H1 (cell line): ENCODE results near the gene PSG5. TPM values are rescaled to one million over a fixed set of nuclear protein-coding genes. Genes with fewer than 3 reads are reported as not detected.
"Not testable (repeated sequence)": the region's sequence is repeated elsewhere in the genome, so short reads cannot be mapped to it uniquely, and the experiment has no call there.

Experiments used
- CTCF ChIA-PET: fragments of 300-600 bp; sonication (Branson Sonifier 250); formaldehyde crosslinking; loops from one replicate; lab custom pipeline; 2021; ENCODE audit not compliant: partially characterized antibody; lab: Charles Lee
- POLR2A ChIA-PET: fragments of 300-600 bp; sonication (Branson Sonifier 250); formaldehyde crosslinking; loops from one replicate; lab custom pipeline; 2021; ENCODE audit warnings: inconsistent platforms; ENCODE audit not compliant: partially characterized antibody; lab: Charles Lee
- DNase-seq, 2 experiments: peaks; one replicate each; pipeline versions ENCODE4 v3.0.0 to v3.0.0-alpha.2; 2010 to 2022; ENCODE audit warnings: low spot score in 2 of 2, low read depth in 1 of 2, mixed read lengths in 1 of 2
- FAIRE-seq: peaks from 2 replicates; lab custom pipeline; 2011; peaks lifted over from hg19 to GRCh38; lab: Jason Lieb, UNC
- H2AFZ ChIP-seq: 2 replicates; pipeline ENCODE4 v1.8.1; 2012; ENCODE audit warnings: low read length, inconsistent platforms
- H2AK5ac ChIP-seq: 2 replicates; pipeline ENCODE4 v1.6.1; 2013; ENCODE audit warnings: low read depth, low read length
- H2BK120ac ChIP-seq: replicated peaks from 2 replicates; pipeline ENCODE3; 2013; ENCODE audit warnings: low read depth, low read length, inconsistent platforms
- H2BK12ac ChIP-seq: 2 replicates; pipeline ENCODE4 v1.6.1; 2013; ENCODE audit warnings: low read depth, low read length
- H2BK15ac ChIP-seq: 2 replicates; pipeline ENCODE4 v1.6.1; 2013; ENCODE audit warnings: low read length
- H2BK20ac ChIP-seq: 2 replicates; pipeline ENCODE4 v1.6.1; 2013; ENCODE audit warnings: low read length
- H2BK5ac ChIP-seq: 2 replicates; pipeline ENCODE4 v1.6.1; 2013; ENCODE audit warnings: low read depth, low read length
- H3K14ac ChIP-seq: 2 replicates; pipeline ENCODE4 v1.6.1; 2013; ENCODE audit warnings: inconsistent platforms; ENCODE audit not compliant: insufficient read length
- H3K18ac ChIP-seq: 2 replicates; pipeline ENCODE4 v1.6.1; 2013; ENCODE audit warnings: low read length; ENCODE audit errors: extremely low read depth
- H3K23ac ChIP-seq: 2 replicates; pipeline ENCODE4 v1.6.1; 2013; ENCODE audit warnings: inconsistent platforms; ENCODE audit not compliant: insufficient read length
- H3K23me2 ChIP-seq: 2 replicates; pipeline ENCODE4 v1.6.1; 2013; ENCODE audit warnings: low read depth, low read length
- H3K27ac ChIP-seq: 2 replicates; pipeline ENCODE4 v1.6.1; 2011; ENCODE audit warnings: low read depth, low read length, inconsistent platforms
- H3K27me3 ChIP-seq, 4 experiments: replicated peaks in 1 of 4; 1 replicate in 1 of 4; 2 replicates in 3 of 4; pipeline versions ENCODE4 v1.6.1 to v1.8.1; 2011 to 2013; ENCODE audit warnings: low read length in 3 of 4, mild to moderate bottlenecking in 3 of 4, inconsistent platforms in 2 of 4, mixed read lengths in 2 of 4, moderate library complexity in 1 of 4; ENCODE audit not compliant: control insufficient read depth in 3 of 4, insufficient read depth in 3 of 4; ENCODE audit errors: extremely low read depth in 1 of 4
- H3K36me3 ChIP-seq, 4 experiments: 2 replicates each; pipeline versions ENCODE4 v1.6.1 to v1.8.1; 2011 to 2013; ENCODE audit warnings: mild to moderate bottlenecking in 4 of 4, low read length in 3 of 4, moderate library complexity in 2 of 4, control low read depth in 1 of 4, inconsistent platforms in 1 of 4; ENCODE audit not compliant: insufficient read depth in 4 of 4, control insufficient read depth in 2 of 4
- H3K4ac ChIP-seq: replicated peaks from 2 replicates; pipeline ENCODE3; 2013; ENCODE audit warnings: low read length, low read depth, mixed read lengths, inconsistent platforms; ENCODE audit not compliant: insufficient read length
- H3K4me1 ChIP-seq, 4 experiments: replicated peaks in 1 of 4; 1 replicate in 1 of 4; 2 replicates in 3 of 4; pipeline versions ENCODE4 v1.6.1 to v1.8.1; 2011 to 2013; ENCODE audit warnings: low read length in 3 of 4, inconsistent platforms in 2 of 4, mixed read lengths in 1 of 4; ENCODE audit not compliant: insufficient read depth in 4 of 4, control insufficient read depth in 3 of 4
- H3K4me2 ChIP-seq, 2 experiments: 2 replicates each; pipeline versions ENCODE4 v1.6.1 to v1.8.1; 2011 to 2013; ENCODE audit warnings: low read depth in 2 of 2, low read length in 2 of 2, control low read depth in 1 of 2, inconsistent platforms in 1 of 2, mild to moderate bottlenecking in 1 of 2; ENCODE audit not compliant: insufficient read depth in 1 of 2
- H3K4me3 ChIP-seq, 4 experiments: fragments of 200-600, 300-600 bp in 1 of 4; sonication (generic), shearing (Covaris generic), sonication (Bioruptor Twin) in 1 of 4; 2 replicates each; pipeline versions ENCODE4 v1.5.1 to v1.8.1; 2011 to 2016; ENCODE audit warnings: low read length in 4 of 4, low read depth in 3 of 4, control low read depth in 2 of 4, inconsistent platforms in 2 of 4, mild to moderate bottlenecking in 2 of 4, mixed read lengths in 1 of 4, moderate library complexity in 1 of 4; ENCODE audit not compliant: insufficient read depth in 2 of 4; ENCODE audit errors: extremely low read depth in 1 of 4
- H3K56ac ChIP-seq: replicated peaks from 2 replicates; pipeline ENCODE3; 2013; ENCODE audit warnings: low read depth, mild to moderate bottlenecking, mixed read lengths, low read length, inconsistent platforms; ENCODE audit not compliant: insufficient read length
- H3K79me1 ChIP-seq: 2 replicates; pipeline ENCODE4 v1.6.1; 2013; ENCODE audit warnings: low read depth, low read length, control low read depth
- H3K79me2 ChIP-seq, 2 experiments: 2 replicates each; pipeline versions ENCODE4 v1.6.1 to v1.8.1; 2012 to 2013; ENCODE audit warnings: low read length in 2 of 2, mild to moderate bottlenecking in 2 of 2, inconsistent platforms in 1 of 2; ENCODE audit not compliant: insufficient read depth in 2 of 2, control insufficient read depth in 1 of 2
- H3K9ac ChIP-seq, 4 experiments: replicated peaks in 1 of 4; 1 replicate in 1 of 4; 2 replicates in 3 of 4; pipeline versions ENCODE4 v1.6.1 to v1.8.1; 2011 to 2013; ENCODE audit warnings: low read depth in 3 of 4, low read length in 3 of 4, control low read depth in 2 of 4, mild to moderate bottlenecking in 2 of 4, moderate library complexity in 2 of 4, inconsistent platforms in 1 of 4; ENCODE audit errors: extremely low read depth in 1 of 4
- H3K9me3 ChIP-seq, 2 experiments: 2 replicates each; pipeline versions ENCODE4 v1.6.1 to v1.8.1; 2012 to 2013; ENCODE audit warnings: mild to moderate bottlenecking in 2 of 2, moderate library complexity in 2 of 2, control low read depth in 1 of 2, inconsistent platforms in 1 of 2, low read depth in 1 of 2, low read length in 1 of 2, mixed read lengths in 1 of 2; ENCODE audit not compliant: insufficient read depth in 2 of 2
- H4K20me1 ChIP-seq, 2 experiments: replicated peaks in 1 of 2; 2 replicates each; pipeline versions ENCODE3 to v1.8.1; 2011 to 2013; ENCODE audit warnings: inconsistent platforms in 2 of 2, low read length in 2 of 2, mild to moderate bottlenecking in 1 of 2; ENCODE audit not compliant: insufficient read depth in 2 of 2, control insufficient read depth in 1 of 2
- H4K5ac ChIP-seq: 2 replicates; pipeline ENCODE4 v1.6.1; 2013; ENCODE audit warnings: low read length, low read depth, mixed read lengths, inconsistent platforms; ENCODE audit not compliant: insufficient read length
- H4K8ac ChIP-seq: 2 replicates; pipeline ENCODE4 v1.8.0; 2013; ENCODE audit warnings: mild to moderate bottlenecking, moderate library complexity, low read length, inconsistent platforms; ENCODE audit not compliant: insufficient read depth; ENCODE audit errors: extremely low read depth
- H4K91ac ChIP-seq: replicated peaks from 2 replicates; pipeline ENCODE3; 2013; ENCODE audit warnings: low read length, mixed read lengths, inconsistent platforms; ENCODE audit not compliant: insufficient read length
- CHD2 ChIP-seq: IDR thresholded peaks from 2 replicates; pipeline ENCODE4 v1.6.1; 2012; ENCODE audit warnings: low read length, improper control_type of control experiment
- E2F6 ChIP-seq: IDR thresholded peaks from 2 replicates; pipeline ENCODE4 v1.6.1; 2012; ENCODE audit warnings: inconsistent platforms
- JUND ChIP-seq: IDR thresholded peaks from 2 replicates; pipeline ENCODE4 v1.6.1; 2011; ENCODE audit warnings: mild to moderate bottlenecking, improper control_type of control experiment, low read length
- RAD21 ChIP-seq, 2 experiments: IDR thresholded peaks in 1 of 2; conservative IDR thresholded peaks in 1 of 2; 2 replicates each; pipeline ENCODE4 v1.6.1; 2011; ENCODE audit warnings: low read depth in 2 of 2, low read length in 2 of 2, improper control_type of control experiment in 1 of 2, inconsistent platforms in 1 of 2, mild to moderate bottlenecking in 1 of 2, moderate library complexity in 1 of 2
- WGBS, 2 experiments: shearing (Covaris generic) in 1 of 2; methylation state at CpG; one replicate each; pipeline versions ENCODE4 v1.1.6 to v1.1.7; 2013 to 2015; ENCODE audit warnings: low lambda C conversion rate in 2 of 2, mixed read lengths in 2 of 2, inconsistent platforms in 1 of 2, low coverage in 1 of 2, missing lambda C conversion rate in 1 of 2; ENCODE audit not compliant: insufficient replicate concordance in 2 of 2, insufficient coverage in 1 of 2, insufficient read length in 1 of 2; ENCODE audit errors: extremely low coverage in 1 of 2, missing lambda C conversion rate in 1 of 2; 5-methylcytosine and 5-hydroxymethylcytosine counted together
- polyA plus RNA-seq, 7 experiments: library from polyadenylated mRNA; depleted of rRNA in 3 of 7; stranded (reverse) in 5 of 7; unstranded in 2 of 7; fragments of >200 nt in 5 of 7; fragments of 200-250 nt in 2 of 7; gene quantifications; 1 replicate in 5 of 7; 2 replicates in 1 of 7; 4 replicates in 1 of 7; pipeline versions ENCODE4 v1.2.1 to v1.2.3, GENCODE V29; 2011 to 2013; ENCODE audit warnings: missing spikeins in 2 of 7, mixed read lengths in 2 of 7
- total RNA-seq: library from RNA; stranded (reverse); fragmentation: NEBNext Ultra II Directional; extraction: Animal tissue kit (Norgen Biotek cat#: 25700); gene quantifications from 2 replicates; pipeline ENCODE4 v1.2.1, GENCODE V29; 2021

The PSG5 gene
- total and polyA plus RNA-seq, 2 of the 8 experiments (the other 6 are each of a cell fraction or from before 2014, with no cell fraction given), result not detected

GRCh38 chr19:43229315-43229714 lies 43.0 kb upstream of the PSG5 start (continued):
- no peak for TF ChIP-seq E2F6
- TF ChIP-seq RAD21 (IDR thresholded peaks at IDR 0.05 in 1 of 2, conservative IDR thresholded peaks at IDR 0.05 in 1 of 2; ENCODE audit: low read depth in 2 of 2, low read length in 2 of 2), result peak; percentile 33 to 38
- TF ChIP-seq JUND, result no peak
- no peak for TF ChIP-seq CHD2

- H3K4me3 ChIP-seq, H2BK5ac ChIP-seq, H3K4me2 ChIP-seq, H3K4ac ChIP-seq, H3K36me3 ChIP-seq, H3K79me2 ChIP-seq, POLR2A ChIA-PET, H4K5ac ChIP-seq, H2BK15ac ChIP-seq, H3K4me1 ChIP-seq, H4K20me1 ChIP-seq, H2AK5ac ChIP-seq, H3K9ac ChIP-seq, H3K23me2 ChIP-seq, H2BK120ac ChIP-seq, H3K27me3 ChIP-seq, H3K79me1 ChIP-seq, H3K18ac ChIP-seq, H2BK12ac ChIP-seq, H2AFZ ChIP-seq, H3K14ac ChIP-seq, H2BK20ac ChIP-seq, H4K8ac ChIP-seq, H4K91ac ChIP-seq, CTCF ChIA-PET, H3K23ac ChIP-seq, H3K56ac ChIP-seq, H3K27ac ChIP-seq, FAIRE-seq: not testable (repeated sequence)
- WGBS, 2 experiments, result 72% methylated on average over 2 of the region's 2 CpGs; no CpG with 5 or more reads in 1 of the 2 experiments
- DNase-seq, result peak in 1 of 2 experiments; percentile 45
- peaks cover 21 to 42% of the 10 kb centered on the region in 2 experiments; a peak in 3 of 4 replicates for H3K9me3 ChIP-seq
Measured at GRCh38 chr19:43228730-43229129, 42.4 kb upstream of the PSG5 start.
